GM18502 (cell line): ENCODE results near the gene SPRING1.

Source experiments
- ATAC-seq: cut with Tn5 transposase; IDR thresholded peaks from one replicate; pipeline ENCODE4 v1.9.1; 2021; ENCODE audit warnings: mild to moderate bottlenecking; ENCODE audit not compliant: unreplicated experiment, poor library complexity

SPRING1 gene

GRCh38 chr12:116689521-116689920, 48.3 kb downstream of the SPRING1 start:
- ATAC-seq, result no peak
